ENCODE data around the gene ZNF574.

The ZNF574 gene

DNA sequence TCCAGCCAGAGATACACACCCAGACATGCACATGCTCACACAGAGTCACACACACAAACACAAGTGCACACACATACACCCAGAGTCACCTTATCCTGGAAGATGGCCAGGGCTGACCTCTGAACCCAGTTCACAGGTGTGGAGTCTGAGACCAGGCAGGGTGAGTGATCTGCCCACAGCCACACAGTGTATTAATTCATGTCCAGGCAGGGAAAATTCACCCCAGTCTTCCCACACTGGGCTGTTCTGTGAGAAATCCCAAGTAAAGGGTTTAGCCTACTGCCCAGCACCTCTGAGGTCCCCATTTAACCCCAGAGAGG lies 54.2 kb downstream of the ZNF574 start:
- Histone ChIP-seq H3K36me3 (ENCODE audit: insufficient read depth, low read length) (no peaks in the 10 kb centered on the region), H3F3A (ENCODE audit: low read depth) (no peaks in the 10 kb centered on the region), H2AFZ (ENCODE audit: low read length) (no peak overlapping the region), H3K4me2 (ENCODE audit: low read depth, low read length, poor library complexity, severe bottlenecking) (no peak overlapping the region), H3K27me3 (ENCODE audit: insufficient read depth, low read length, poor library complexity, severe bottlenecking) (no peaks in the 10 kb centered on the region), H4K20me1 (ENCODE audit: insufficient read depth, low read length, poor library complexity, severe bottlenecking) (no peaks in the 10 kb centered on the region), H3K4me3 (ENCODE audit: low read length, poor library complexity, severe bottlenecking) (no peak overlapping the region), H3K9me3 (ENCODE audit: insufficient read depth, low read depth, low read length) (no peaks in the 10 kb centered on the region), H3K4me1 (ENCODE audit: insufficient read depth, low read length, poor library complexity, severe bottlenecking) (peaks cover 22% of the 10 kb centered on the region), H3K9me2 (replicated peaks; ENCODE audit: low read depth, low read length) (no peaks in the 10 kb centered on the region), H3K79me2 (ENCODE audit: insufficient read depth, low read length) (no peaks in the 10 kb centered on the region), H3K9ac (ENCODE audit: low read depth, low read length, poor library complexity, severe bottlenecking) (no peak overlapping the region)
- no peak for TF ChIP-seq EZH2phosphoT487 (IDR thresholded peaks at IDR 0.05; ENCODE audit: borderline replicate concordance)
- TF ChIP-seq, protein P1, sequence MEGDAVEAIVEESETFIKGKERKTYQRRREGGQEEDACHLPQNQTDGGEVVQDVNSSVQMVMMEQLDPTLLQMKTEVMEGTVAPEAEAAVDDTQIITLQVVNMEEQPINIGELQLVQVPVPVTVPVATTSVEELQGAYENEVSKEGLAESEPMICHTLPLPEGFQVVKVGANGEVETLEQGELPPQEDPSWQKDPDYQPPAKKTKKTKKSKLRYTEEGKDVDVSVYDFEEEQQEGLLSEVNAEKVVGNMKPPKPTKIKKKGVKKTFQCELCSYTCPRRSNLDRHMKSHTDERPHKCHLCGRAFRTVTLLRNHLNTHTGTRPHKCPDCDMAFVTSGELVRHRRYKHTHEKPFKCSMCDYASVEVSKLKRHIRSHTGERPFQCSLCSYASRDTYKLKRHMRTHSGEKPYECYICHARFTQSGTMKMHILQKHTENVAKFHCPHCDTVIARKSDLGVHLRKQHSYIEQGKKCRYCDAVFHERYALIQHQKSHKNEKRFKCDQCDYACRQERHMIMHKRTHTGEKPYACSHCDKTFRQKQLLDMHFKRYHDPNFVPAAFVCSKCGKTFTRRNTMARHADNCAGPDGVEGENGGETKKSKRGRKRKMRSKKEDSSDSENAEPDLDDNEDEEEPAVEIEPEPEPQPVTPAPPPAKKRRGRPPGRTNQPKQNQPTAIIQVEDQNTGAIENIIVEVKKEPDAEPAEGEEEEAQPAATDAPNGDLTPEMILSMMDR (conservative IDR thresholded peaks at IDR 0.05; ENCODE audit: low read length): no peak

All from Loucy (cell line).